Measurements from ENCODE around the gene PCCA.

The PCCA gene

GRCh38 chr13:100129605-100130004 is 40.7 kb downstream of the PCCA start:
- no peak overlapping the region for H3K4me2 ChIP-seq (ENCODE audit: low read length, poor library complexity, severe bottlenecking)
- no peak overlapping the region for H3K4me3 ChIP-seq (ENCODE audit: insufficient read depth in 1 of 2, low read depth in 1 of 2, low read length in 2 of 2)
- no peak for DNase-seq

GRCh38 chr13:100130092-100130491 is 41.2 kb downstream of the PCCA start:
- no peak overlapping the region for H4K91ac ChIP-seq (ENCODE audit: low read length)
- H3K36me3 ChIP-seq (ENCODE audit: control insufficient read depth in 1 of 2, insufficient read depth in 2 of 2, low read depth in 1 of 2, low read length in 2 of 2): no peaks in the 10 kb centered on the region
- no peak overlapping the region for H2BK120ac ChIP-seq (ENCODE audit: low read depth, low read length)
- H4K8ac ChIP-seq (ENCODE audit: low read length): no peak overlapping the region
- no peak for DNase-seq
- H2AFZ ChIP-seq (ENCODE audit: low read depth, low read length): no peak overlapping the region
- H3K4me2 ChIP-seq (ENCODE audit: low read length, poor library complexity, severe bottlenecking): no peak overlapping the region
- no peak overlapping the region for H3K27ac ChIP-seq (ENCODE audit: low read length, poor library complexity, severe bottlenecking)
- H3K4me1 ChIP-seq (ENCODE audit: control insufficient read depth, insufficient read depth, low read depth, low read length): peaks cover 2% of the 10 kb centered on the region
- no peaks in the 10 kb centered on the region for H3K27me3 ChIP-seq (ENCODE audit: control insufficient read depth in 1 of 2, insufficient read depth in 1 of 2, low read length in 2 of 2)
- H3K18ac ChIP-seq (ENCODE audit: low read depth in 1 of 2, low read length in 2 of 2): peak overlapping the region in 1 of 2 experiments; percentile 66
- WGBS: 60% methylated on average over 1 of the region's 1 CpG
- H2BK5ac ChIP-seq (ENCODE audit: low read depth, low read length, poor library complexity, severe bottlenecking): no peak overlapping the region
- no peaks in the 10 kb centered on the region for H3K9me3 ChIP-seq (ENCODE audit: control insufficient read depth, low read length)
- no peak overlapping the region for H3K14ac ChIP-seq (ENCODE audit: low read length in 2 of 2)
- H3K4me3 ChIP-seq (ENCODE audit: insufficient read depth in 1 of 2, low read depth in 1 of 2, low read length in 2 of 2): no peak overlapping the region
- peaks cover 23% of the 10 kb centered on the region for H3K79me1 ChIP-seq (replicated peaks; ENCODE audit: low read length, poor library complexity, severe bottlenecking)
- H3K9ac ChIP-seq (ENCODE audit: low read length): peak overlapping the region; percentile 2
- H3K4ac ChIP-seq (ENCODE audit: low read depth in 1 of 2, low read length in 2 of 2): no peak overlapping the region
- no peak overlapping the region for H2BK15ac ChIP-seq (ENCODE audit: low read depth, poor library complexity, severe bottlenecking)
- no peak overlapping the region for H3K23ac ChIP-seq (ENCODE audit: low read length in 2 of 2)
- no peak overlapping the region for H2BK12ac ChIP-seq (ENCODE audit: low read length in 2 of 2)
- H2AK5ac ChIP-seq (ENCODE audit: low read length, severe bottlenecking): no peak overlapping the region

More at GRCh38 chr13:100129605-100130004, 40.7 kb downstream of the PCCA start:
- no peaks in the 10 kb centered on the region for H3K36me3 ChIP-seq (ENCODE audit: control insufficient read depth in 1 of 2, insufficient read depth in 2 of 2, low read depth in 1 of 2, low read length in 2 of 2)
- no peak overlapping the region for H3K27ac ChIP-seq (ENCODE audit: low read length, poor library complexity, severe bottlenecking)
- no peak overlapping the region for H4K91ac ChIP-seq (ENCODE audit: low read length)
- no peak overlapping the region for H2AK5ac ChIP-seq (ENCODE audit: low read length, severe bottlenecking)
- H2BK5ac ChIP-seq (ENCODE audit: low read depth, low read length, poor library complexity, severe bottlenecking): no peak overlapping the region
- H3K27me3 ChIP-seq (ENCODE audit: control insufficient read depth in 1 of 2, insufficient read depth in 1 of 2, low read length in 2 of 2): no peaks in the 10 kb centered on the region
- WGBS: 75% methylated on average over 2 of the region's 2 CpGs
- no peak overlapping the region for H3K23ac ChIP-seq (ENCODE audit: low read length in 2 of 2)
- peaks cover 2% of the 10 kb centered on the region for H3K4me1 ChIP-seq (ENCODE audit: control insufficient read depth, insufficient read depth, low read depth, low read length)
- peak overlapping the region; percentile 2 for H3K9ac ChIP-seq (ENCODE audit: low read length)
- no peak overlapping the region for H2BK12ac ChIP-seq (ENCODE audit: low read length in 2 of 2)
- no peak overlapping the region for H2BK15ac ChIP-seq (ENCODE audit: low read depth, poor library complexity, severe bottlenecking)
- H4K8ac ChIP-seq (ENCODE audit: low read length): no peak overlapping the region
- H2AFZ ChIP-seq (ENCODE audit: low read depth, low read length): no peak overlapping the region
- no peaks in the 10 kb centered on the region for H3K9me3 ChIP-seq (ENCODE audit: control insufficient read depth, low read length)
- H2BK120ac ChIP-seq (ENCODE audit: low read depth, low read length): no peak overlapping the region
- no peak overlapping the region for H3K4ac ChIP-seq (ENCODE audit: low read depth in 1 of 2, low read length in 2 of 2)
- H3K14ac ChIP-seq (ENCODE audit: low read length in 2 of 2): no peak overlapping the region
- no peak overlapping the region for H3K18ac ChIP-seq (ENCODE audit: low read depth in 1 of 2, low read length in 2 of 2)
- H3K79me1 ChIP-seq (replicated peaks; ENCODE audit: low read length, poor library complexity, severe bottlenecking): peaks cover 22% of the 10 kb centered on the region

DNA sequence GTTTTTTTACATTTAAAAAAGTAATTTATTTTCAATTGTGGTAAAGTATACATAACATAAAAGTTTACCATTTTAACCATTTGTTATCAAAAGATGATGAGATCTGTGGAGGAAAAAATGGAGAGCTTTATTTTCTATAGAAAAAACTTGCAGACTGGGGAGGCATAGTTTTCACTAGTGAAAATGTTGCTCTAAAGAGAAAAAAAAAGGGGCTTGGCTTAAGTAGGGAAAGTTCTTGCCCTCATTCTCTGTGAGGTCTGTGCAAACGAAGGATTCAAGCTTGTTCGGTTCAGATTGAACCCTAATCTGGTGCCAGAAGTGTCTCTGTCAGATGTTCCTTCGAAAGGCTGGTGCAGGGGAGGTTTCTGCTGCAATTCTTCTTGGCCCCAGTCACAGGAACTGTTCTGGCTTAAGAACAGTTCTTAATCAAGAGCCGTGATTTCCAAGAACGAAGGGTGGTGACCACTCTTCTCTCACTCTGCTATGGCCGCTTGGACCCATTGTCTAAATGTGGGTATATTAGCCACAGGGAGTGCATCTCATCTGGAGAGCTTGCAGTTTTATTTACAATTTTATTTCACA is 42.1 kb downstream of the PCCA start:
- Histone ChIP-seq H3K27me3 (ENCODE audit: control insufficient read depth in 1 of 2, insufficient read depth in 1 of 2, low read length in 2 of 2) (no peaks in the 10 kb centered on the region), H3K23ac (ENCODE audit: low read length in 2 of 2) (no peak overlapping the region), H4K91ac (ENCODE audit: low read length) (no peak overlapping the region), H3K4ac (ENCODE audit: low read depth in 1 of 2, low read length in 2 of 2) (no peak overlapping the region), H2BK120ac (ENCODE audit: low read depth, low read length) (no peak overlapping the region), H3K4me3 (ENCODE audit: insufficient read depth in 1 of 2, low read depth in 1 of 2, low read length in 2 of 2) (no peak overlapping the region), H3K4me2 (ENCODE audit: low read length, poor library complexity, severe bottlenecking) (no peak overlapping the region), H2BK15ac (ENCODE audit: low read depth, poor library complexity, severe bottlenecking) (no peak overlapping the region), H4K8ac (ENCODE audit: low read length) (no peak overlapping the region), H2AFZ (ENCODE audit: low read depth, low read length) (no peak overlapping the region), H3K9me3 (ENCODE audit: control insufficient read depth, low read length) (no peaks in the 10 kb centered on the region), H3K9ac (ENCODE audit: low read length) (no peak overlapping the region), H3K14ac (ENCODE audit: low read length in 2 of 2) (no peak overlapping the region), H3K18ac (ENCODE audit: low read depth in 1 of 2, low read length in 2 of 2) (no peak overlapping the region), H3K27ac (ENCODE audit: low read length, poor library complexity, severe bottlenecking) (no peak overlapping the region), H3K36me3 (ENCODE audit: control insufficient read depth in 1 of 2, insufficient read depth in 2 of 2, low read depth in 1 of 2, low read length in 2 of 2) (no peaks in the 10 kb centered on the region), H2BK12ac (ENCODE audit: low read length in 2 of 2) (no peak overlapping the region), H3K4me1 (ENCODE audit: control insufficient read depth, insufficient read depth, low read depth, low read length) (peaks cover 2% of the 10 kb centered on the region), H2AK5ac (ENCODE audit: low read length, severe bottlenecking) (no peak overlapping the region), H2BK5ac (ENCODE audit: low read depth, low read length, poor library complexity, severe bottlenecking) (no peak overlapping the region), H3K79me1 (replicated peaks; ENCODE audit: low read length, poor library complexity, severe bottlenecking) (peaks cover 24% of the 10 kb centered on the region)
- DNase-seq: no peak
- 88% methylated on average over 4 of the region's 6 CpGs for WGBS

DNA sequence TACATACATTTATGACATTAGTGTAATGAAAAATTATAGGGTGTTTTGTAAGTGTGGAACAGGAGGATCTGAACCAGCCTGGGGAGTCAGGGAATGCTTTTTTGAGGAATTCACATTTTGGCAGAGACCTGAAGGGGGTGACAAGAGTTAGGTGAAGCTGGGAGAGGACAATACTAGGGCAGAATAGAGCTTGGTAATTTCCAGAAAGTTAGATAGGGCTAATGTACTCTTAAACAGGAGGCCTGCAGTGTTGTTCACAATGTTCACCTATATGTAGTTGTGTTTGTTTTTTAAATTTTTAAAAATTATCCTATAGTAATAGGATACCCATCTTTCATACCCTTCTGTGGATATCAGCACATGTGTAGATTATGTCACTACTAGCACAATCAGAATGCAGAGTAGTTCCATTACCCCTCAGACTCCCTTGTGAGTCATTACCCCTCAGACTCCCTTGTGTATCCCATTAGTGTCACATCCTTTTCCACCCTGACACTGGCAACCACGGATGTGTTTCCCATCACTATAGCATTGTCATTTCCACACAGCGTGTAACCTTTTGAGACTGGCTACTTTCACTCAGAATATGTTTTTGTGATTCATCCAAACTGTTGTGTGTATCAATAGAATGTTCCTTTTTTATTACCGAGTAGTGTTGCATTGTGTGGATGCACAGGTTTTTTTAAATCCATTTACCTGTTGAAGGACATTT is 43.1 kb downstream of the PCCA start:
- WGBS: 36% methylated on average over 3 of the region's 3 CpGs
- H3K27me3 ChIP-seq (ENCODE audit: control insufficient read depth in 1 of 2, insufficient read depth in 1 of 2, low read length in 2 of 2): no peaks in the 10 kb centered on the region

More for the DNA sequence above, 43.1 kb downstream of the PCCA start:
- Histone ChIP-seq H3K4me2 (ENCODE audit: low read length, poor library complexity, severe bottlenecking) (no peak overlapping the region), H3K36me3 (ENCODE audit: control insufficient read depth in 1 of 2, insufficient read depth in 2 of 2, low read depth in 1 of 2, low read length in 2 of 2) (no peaks in the 10 kb centered on the region), H3K79me1 (replicated peaks; ENCODE audit: low read length, poor library complexity, severe bottlenecking) (peaks cover 22% of the 10 kb centered on the region), H3K4ac (ENCODE audit: low read depth in 1 of 2, low read length in 2 of 2) (no peak overlapping the region), H3K23ac (ENCODE audit: low read length in 2 of 2) (no peak overlapping the region), H2AK5ac (ENCODE audit: low read length, severe bottlenecking) (no peak overlapping the region), H4K8ac (ENCODE audit: low read length) (peak overlapping the region; percentile 5), H3K4me1 (ENCODE audit: control insufficient read depth, insufficient read depth, low read depth, low read length) (peaks cover 2% of the 10 kb centered on the region), H3K27ac (ENCODE audit: low read length, poor library complexity, severe bottlenecking) (no peak overlapping the region), H2BK5ac (ENCODE audit: low read depth, low read length, poor library complexity, severe bottlenecking) (no peak overlapping the region), H3K18ac (ENCODE audit: low read depth in 1 of 2, low read length in 2 of 2) (peak overlapping the region in 1 of 2 experiments; percentile 21), H3K4me3 (ENCODE audit: insufficient read depth in 1 of 2, low read depth in 1 of 2, low read length in 2 of 2) (no peak overlapping the region), H3K9me3 (ENCODE audit: control insufficient read depth, low read length) (peaks cover under 1% of the 10 kb centered on the region), H3K9ac (ENCODE audit: low read length) (no peak overlapping the region), H3K14ac (ENCODE audit: low read length in 2 of 2) (no peak overlapping the region), H2BK12ac (ENCODE audit: low read length in 2 of 2) (no peak overlapping the region), H2BK15ac (ENCODE audit: low read depth, poor library complexity, severe bottlenecking) (no peak overlapping the region), H2BK120ac (ENCODE audit: low read depth, low read length) (no peak overlapping the region), H4K91ac (ENCODE audit: low read length) (no peak overlapping the region), H2AFZ (ENCODE audit: low read depth, low read length) (no peak overlapping the region)
- DNase-seq: peak; percentile 93

Data from mesenchymal stem cell (in vitro differentiated cells and primary cell).